ENCODE results near the gene CLBA1.

DNA sequence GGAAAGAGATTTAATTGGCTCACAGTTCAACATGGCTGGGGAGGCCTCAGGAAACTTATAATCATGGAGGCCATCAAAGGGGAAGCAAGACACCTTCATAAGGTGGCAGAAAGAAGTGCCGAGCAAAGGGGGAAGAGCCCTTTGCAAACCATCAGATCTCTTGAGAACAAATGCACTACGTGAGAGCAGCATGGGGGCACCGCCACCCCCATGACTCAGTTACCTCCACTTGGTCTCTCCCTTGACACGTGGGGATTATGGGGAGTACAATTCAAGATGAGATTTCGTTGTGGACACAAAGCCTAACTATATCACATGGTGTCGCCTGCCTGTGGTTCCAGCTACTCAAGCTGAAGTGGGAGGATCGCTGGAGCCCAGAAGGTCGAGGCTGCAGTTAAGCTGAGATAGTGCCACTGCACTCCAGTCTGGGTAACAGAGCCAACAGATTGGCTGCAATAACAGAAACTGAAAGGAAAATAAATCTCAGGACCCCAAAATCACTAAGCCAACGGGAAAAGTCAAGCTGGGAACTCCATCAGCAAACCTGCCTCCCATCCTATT is 45.3 kb downstream of the CLBA1 start:
- TF ChIP-seq, protein P1, sequence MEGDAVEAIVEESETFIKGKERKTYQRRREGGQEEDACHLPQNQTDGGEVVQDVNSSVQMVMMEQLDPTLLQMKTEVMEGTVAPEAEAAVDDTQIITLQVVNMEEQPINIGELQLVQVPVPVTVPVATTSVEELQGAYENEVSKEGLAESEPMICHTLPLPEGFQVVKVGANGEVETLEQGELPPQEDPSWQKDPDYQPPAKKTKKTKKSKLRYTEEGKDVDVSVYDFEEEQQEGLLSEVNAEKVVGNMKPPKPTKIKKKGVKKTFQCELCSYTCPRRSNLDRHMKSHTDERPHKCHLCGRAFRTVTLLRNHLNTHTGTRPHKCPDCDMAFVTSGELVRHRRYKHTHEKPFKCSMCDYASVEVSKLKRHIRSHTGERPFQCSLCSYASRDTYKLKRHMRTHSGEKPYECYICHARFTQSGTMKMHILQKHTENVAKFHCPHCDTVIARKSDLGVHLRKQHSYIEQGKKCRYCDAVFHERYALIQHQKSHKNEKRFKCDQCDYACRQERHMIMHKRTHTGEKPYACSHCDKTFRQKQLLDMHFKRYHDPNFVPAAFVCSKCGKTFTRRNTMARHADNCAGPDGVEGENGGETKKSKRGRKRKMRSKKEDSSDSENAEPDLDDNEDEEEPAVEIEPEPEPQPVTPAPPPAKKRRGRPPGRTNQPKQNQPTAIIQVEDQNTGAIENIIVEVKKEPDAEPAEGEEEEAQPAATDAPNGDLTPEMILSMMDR (IDR thresholded peaks at IDR 0.05), result no peak
- TF ChIP-seq POLR2A (IDR thresholded peaks at IDR 0.05), result no peak
